GM18520 (cell line): ENCODE results near the gene SDR39U1.
A peak's percentile ranks its signal among the peaks of the same experiment; 100 is the strongest.

Source experiments
- ATAC-seq: cut with Tn5 transposase; IDR thresholded peaks from one replicate; pipeline ENCODE4 v1.9.1; 2021; ENCODE audit not compliant: unreplicated experiment

The SDR39U1 gene

GRCh38 chr14:24443053-24443665 is 583 bp upstream of the SDR39U1 start:
- no peak for ATAC-seq

- ATAC-seq: no peak
Measured at GRCh38 chr14:24441904-24442239, 704 bp downstream of the SDR39U1 start.

- ATAC-seq: no peak
Measured at GRCh38 chr14:24441485-24441884, 1.1 kb downstream of the SDR39U1 start.

- no peak for ATAC-seq
Measured at GRCh38 chr14:24440606-24441399, 1.8 kb downstream of the SDR39U1 start.

GRCh38 chr14:24439830-24440605 is 2.6 kb downstream of the SDR39U1 start:
- ATAC-seq: no peak

GRCh38 chr14:24439257-24439656 is 3.3 kb downstream of the SDR39U1 start:
- ATAC-seq: no peak

GRCh38 chr14:24438223-24439097 is 4.1 kb downstream of the SDR39U1 start:
- ATAC-seq: no peak

GRCh38 chr14:24437736-24438067 is 4.9 kb downstream of the SDR39U1 start:
- ATAC-seq: no peak

- no peak for ATAC-seq
Measured at GRCh38 chr14:24437020-24437735, 5.4 kb downstream of the SDR39U1 start.

GRCh38 chr14:24436355-24437019 is 6.1 kb downstream of the SDR39U1 start:
- no peak for ATAC-seq

GRCh38 chr14:24435998-24436354 is 6.6 kb downstream of the SDR39U1 start:
- ATAC-seq: no peak

GRCh38 chr14:24435192-24435810 is 7.3 kb downstream of the SDR39U1 start:
- ATAC-seq: no peak

- ATAC-seq: no peak
Measured at GRCh38 chr14:24434676-24435075, 7.9 kb downstream of the SDR39U1 start.

GRCh38 chr14:24434036-24434435 is 8.5 kb downstream of the SDR39U1 start:
- ATAC-seq: no peak

GRCh38 chr14:24432259-24433131 is 10.1 kb downstream of the SDR39U1 start:
- ATAC-seq: no peak

GRCh38 chr14:24431569-24432258 is 10.9 kb downstream of the SDR39U1 start:
- peak; percentile 29 for ATAC-seq

GRCh38 chr14:24430682-24431568 is 11.7 kb downstream of the SDR39U1 start:
- peak; percentile 29 for ATAC-seq
